Liver (tissue), 9 donors: ENCODE results near the gene BTBD9. TPM values are rescaled to one million over a fixed set of nuclear protein-coding genes. Genes with fewer than 3 reads are reported as not detected.

ENCODE experiments used
- DNase-seq: peaks from one replicate; pipeline ENCODE4 v3.0.0-alpha.2; 2017; ENCODE audit warnings: low spot score
- H3K27ac ChIP-seq, 2 donors: one replicate each; pipeline ENCODE4 v1.7.0; 2013; ENCODE audit warnings: inconsistent platforms in 2 of 2, low read length in 2 of 2, control low read depth in 1 of 2, low read depth in 1 of 2, mild to moderate bottlenecking in 1 of 2
- H3K27me3 ChIP-seq, 4 donors: one replicate each; pipeline versions ENCODE4 v1.6.1 to v1.7.0; 2013; ENCODE audit warnings: low read length in 3 of 4, inconsistent platforms in 1 of 4, mild to moderate bottlenecking in 1 of 4, moderate library complexity in 1 of 4; ENCODE audit not compliant: control insufficient read depth in 4 of 4, insufficient read depth in 4 of 4
- H3K36me3 ChIP-seq, 4 donors: one replicate each; pipeline versions ENCODE4 v1.6.1 to v1.7.0; 2013; ENCODE audit warnings: low read length in 3 of 4, mild to moderate bottlenecking in 3 of 4, low read depth in 1 of 4, moderate library complexity in 1 of 4; ENCODE audit not compliant: control insufficient read depth in 4 of 4, insufficient read depth in 3 of 4
- H3K4me1 ChIP-seq, 4 donors: one replicate each; pipeline versions ENCODE4 v1.6.1 to v1.7.0; 2013; ENCODE audit warnings: low read length in 3 of 4, mild to moderate bottlenecking in 3 of 4, moderate library complexity in 1 of 4; ENCODE audit not compliant: control insufficient read depth in 4 of 4, insufficient read depth in 4 of 4
- H3K4me3 ChIP-seq, 3 donors: one replicate each; pipeline versions ENCODE4 v1.6.1 to v1.7.0; 2013; ENCODE audit warnings: low read length in 3 of 3, control low read depth in 1 of 3, low read depth in 1 of 3, mild to moderate bottlenecking in 1 of 3
- H3K9ac ChIP-seq, 2 donors: one replicate each; pipeline ENCODE4 v1.7.0; 2013; ENCODE audit warnings: low read length in 2 of 2, mild to moderate bottlenecking in 2 of 2, moderate library complexity in 2 of 2, control low read depth in 1 of 2, low read depth in 1 of 2
- H3K9me3 ChIP-seq, 4 donors: one replicate each; pipeline versions ENCODE4 v1.6.1 to v1.7.0; 2013; ENCODE audit warnings: low read length in 3 of 4; ENCODE audit not compliant: control insufficient read depth in 4 of 4
- EGR1 ChIP-seq, 2 donors: IDR thresholded peaks; 2 replicates each; pipeline ENCODE4 v1.6.1; 2016 to 2018; ENCODE audit warnings: antibody characterized with exemption in 2 of 2, low read depth in 2 of 2
- GABPA ChIP-seq, 2 donors: IDR thresholded peaks in 1 of 2; conservative IDR thresholded peaks in 1 of 2; 2 replicates each; pipeline ENCODE4 v1.6.1; 2016; ENCODE audit warnings: antibody characterized with exemption in 2 of 2, mild to moderate bottlenecking in 1 of 2, moderate library complexity in 1 of 2
- HNF4G ChIP-seq: IDR thresholded peaks from 2 replicates; pipeline ENCODE4 v1.6.1; 2016; ENCODE audit warnings: antibody characterized with exemption
- JUND ChIP-seq, 2 donors: IDR thresholded peaks; 2 replicates each; pipeline ENCODE4 v1.6.1; 2016; ENCODE audit warnings: antibody characterized with exemption in 2 of 2
- RAD21 ChIP-seq, 2 donors: IDR thresholded peaks; 2 replicates each; pipeline ENCODE4 v1.6.1; 2016; ENCODE audit warnings: antibody characterized with exemption in 2 of 2, mild to moderate bottlenecking in 2 of 2
- RXRA ChIP-seq, 2 donors: IDR thresholded peaks; 2 replicates each; pipeline ENCODE4 v1.6.1; 2017 to 2018; ENCODE audit warnings: antibody characterized with exemption in 2 of 2, mild to moderate bottlenecking in 1 of 2
- YY1 ChIP-seq: IDR thresholded peaks from 2 replicates; pipeline ENCODE4 v1.6.1; 2016; ENCODE audit warnings: antibody characterized with exemption, mild to moderate bottlenecking
- ZBTB33 ChIP-seq: IDR thresholded peaks from 2 replicates; pipeline ENCODE4 v1.6.1; 2016; ENCODE audit warnings: antibody characterized with exemption
- WGBS: extraction: QIAGEN DNeasy Blood & Tissue Kit; methylation state at CpG from one replicate; pipeline ENCODE4 v1.1.7; 2013; 5-methylcytosine and 5-hydroxymethylcytosine counted together
- polyA plus RNA-seq, 2 donors: library from polyadenylated mRNA; stranded (reverse) in 1 of 2; unstranded in 1 of 2; fragments of 200-250 nt in 1 of 2; fragments of >200 nt in 1 of 2; fragmentation: Nextera tagmentation in 1 of 2; extraction: Ambion mirVana in 1 of 2; gene quantifications; one replicate each; pipeline versions ENCODE4 v1.2.1 to v1.2.3, GENCODE V29; 2013 to 2015
- total RNA-seq, 2 donors: library from RNA; depleted of rRNA; stranded (reverse); fragments of >200 nt; gene quantifications; one replicate each; pipeline ENCODE4 v1.2.3, GENCODE V29; 2014
- TF ChIP-seq, protein P1 (sequence below): IDR thresholded peaks from 2 replicates; pipeline ENCODE4 v1.6.1; 2016; ENCODE audit warnings: antibody characterized with exemption, mild to moderate bottlenecking
- TF ChIP-seq, protein P2 (sequence below): fragments of 150-350 bp; IDR thresholded peaks from 2 replicates; pipeline ENCODE4 v1.5.1; 2017; ENCODE audit warnings: improper control_type of control experiment, low read depth, low read length; ENCODE audit not compliant: missing input control
- TF ChIP-seq, protein P3 (sequence below): IDR thresholded peaks from 2 replicates; pipeline ENCODE4 v1.6.1; 2016; ENCODE audit warnings: antibody characterized with exemption
- donor health status: healthy.
- donor health status: healthy.
- donor health status: healthy.
- donor health status: healthy.
- donor health status: healthy.

Gene BTBD9
- total and polyA plus RNA-seq, 4 donors, result 2.0 to 12.4 (median 5.7) TPM

DNA sequence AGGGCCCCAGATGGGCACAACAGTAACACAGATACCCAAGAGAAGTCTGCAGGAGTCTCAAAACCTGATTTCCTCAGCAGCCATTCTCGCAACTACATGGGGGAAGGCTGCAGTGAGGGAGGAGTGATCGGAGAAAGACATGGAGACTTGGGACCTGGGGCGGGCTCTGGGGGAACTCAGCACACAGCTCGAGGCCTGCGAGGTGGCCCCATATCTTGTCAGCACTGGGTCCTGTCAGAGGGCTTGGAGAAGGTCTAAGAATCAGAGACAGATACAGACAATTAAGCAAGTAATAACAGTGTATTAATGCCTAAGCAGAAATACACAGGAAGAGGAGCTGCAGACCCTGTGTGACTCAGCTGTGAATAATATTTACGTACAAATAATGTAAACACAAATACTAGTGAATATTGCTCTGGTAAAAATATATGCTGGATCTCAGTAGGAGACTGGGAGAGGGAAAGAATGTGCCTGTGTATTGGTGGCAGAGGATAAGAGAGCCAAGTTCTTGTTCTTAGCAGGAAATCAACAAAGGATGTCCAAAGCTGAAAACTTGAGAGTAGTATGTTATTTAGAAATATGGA, 484.0 kb downstream of the BTBD9 start:
- Histone ChIP-seq H3K4me1 (no peaks in the 10 kb centered on the region), H3K9me3 (no peaks in the 10 kb centered on the region), H3K9ac (no peak overlapping the region), H3K36me3 (peaks cover 1 to 13% (median 6%) of the 10 kb centered on the region in 4 donors), H3K27ac (no peak overlapping the region), H3K4me3 (no peak overlapping the region), H3K27me3 (no peaks in the 10 kb centered on the region)
- no peak for DNase-seq
- 88% methylated on average over 6 of the region's 6 CpGs for WGBS
- TF ChIP-seq, protein P1, sequence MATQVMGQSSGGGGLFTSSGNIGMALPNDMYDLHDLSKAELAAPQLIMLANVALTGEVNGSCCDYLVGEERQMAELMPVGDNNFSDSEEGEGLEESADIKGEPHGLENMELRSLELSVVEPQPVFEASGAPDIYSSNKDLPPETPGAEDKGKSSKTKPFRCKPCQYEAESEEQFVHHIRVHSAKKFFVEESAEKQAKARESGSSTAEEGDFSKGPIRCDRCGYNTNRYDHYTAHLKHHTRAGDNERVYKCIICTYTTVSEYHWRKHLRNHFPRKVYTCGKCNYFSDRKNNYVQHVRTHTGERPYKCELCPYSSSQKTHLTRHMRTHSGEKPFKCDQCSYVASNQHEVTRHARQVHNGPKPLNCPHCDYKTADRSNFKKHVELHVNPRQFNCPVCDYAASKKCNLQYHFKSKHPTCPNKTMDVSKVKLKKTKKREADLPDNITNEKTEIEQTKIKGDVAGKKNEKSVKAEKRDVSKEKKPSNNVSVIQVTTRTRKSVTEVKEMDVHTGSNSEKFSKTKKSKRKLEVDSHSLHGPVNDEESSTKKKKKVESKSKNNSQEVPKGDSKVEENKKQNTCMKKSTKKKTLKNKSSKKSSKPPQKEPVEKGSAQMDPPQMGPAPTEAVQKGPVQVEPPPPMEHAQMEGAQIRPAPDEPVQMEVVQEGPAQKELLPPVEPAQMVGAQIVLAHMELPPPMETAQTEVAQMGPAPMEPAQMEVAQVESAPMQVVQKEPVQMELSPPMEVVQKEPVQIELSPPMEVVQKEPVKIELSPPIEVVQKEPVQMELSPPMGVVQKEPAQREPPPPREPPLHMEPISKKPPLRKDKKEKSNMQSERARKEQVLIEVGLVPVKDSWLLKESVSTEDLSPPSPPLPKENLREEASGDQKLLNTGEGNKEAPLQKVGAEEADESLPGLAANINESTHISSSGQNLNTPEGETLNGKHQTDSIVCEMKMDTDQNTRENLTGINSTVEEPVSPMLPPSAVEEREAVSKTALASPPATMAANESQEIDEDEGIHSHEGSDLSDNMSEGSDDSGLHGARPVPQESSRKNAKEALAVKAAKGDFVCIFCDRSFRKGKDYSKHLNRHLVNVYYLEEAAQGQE, result no peak

DNA sequence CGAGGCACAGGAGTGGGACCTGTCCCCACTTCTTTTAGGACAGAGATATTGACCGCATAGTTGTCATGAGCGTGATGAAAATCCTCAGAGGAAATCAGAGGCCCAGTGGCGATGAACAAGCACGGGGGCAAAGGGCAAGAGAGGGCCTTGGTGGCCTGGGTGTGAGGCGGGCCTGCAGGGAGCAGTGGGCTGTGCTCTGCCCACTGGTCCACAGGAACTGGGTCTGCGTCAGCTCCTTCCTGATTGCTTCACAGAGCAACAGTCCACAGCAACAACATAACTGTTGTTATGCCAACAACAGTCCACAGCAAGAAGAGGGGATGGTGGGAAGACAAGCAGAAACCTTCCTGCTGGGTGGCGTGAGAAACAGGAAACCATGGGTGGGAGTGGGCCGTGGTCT, 484.6 kb downstream of the BTBD9 start:
- DNase-seq, result peak; percentile 46
- 78% methylated on average over 9 of the region's 9 CpGs for WGBS

More for the DNA sequence above, 484.6 kb downstream of the BTBD9 start:
- Histone ChIP-seq H3K4me3 (no peak overlapping the region), H3K9me3 (no peaks in the 10 kb centered on the region), H3K4me1 (no peaks in the 10 kb centered on the region), H3K27me3 (no peaks in the 10 kb centered on the region), H3K9ac (no peak overlapping the region), H3K27ac (peak overlapping the region in 1 of 2 donors; percentile 12), H3K36me3 (peaks cover 3 to 13% (median 6%) of the 10 kb centered on the region in 4 donors)
- TF ChIP-seq, protein P2, sequence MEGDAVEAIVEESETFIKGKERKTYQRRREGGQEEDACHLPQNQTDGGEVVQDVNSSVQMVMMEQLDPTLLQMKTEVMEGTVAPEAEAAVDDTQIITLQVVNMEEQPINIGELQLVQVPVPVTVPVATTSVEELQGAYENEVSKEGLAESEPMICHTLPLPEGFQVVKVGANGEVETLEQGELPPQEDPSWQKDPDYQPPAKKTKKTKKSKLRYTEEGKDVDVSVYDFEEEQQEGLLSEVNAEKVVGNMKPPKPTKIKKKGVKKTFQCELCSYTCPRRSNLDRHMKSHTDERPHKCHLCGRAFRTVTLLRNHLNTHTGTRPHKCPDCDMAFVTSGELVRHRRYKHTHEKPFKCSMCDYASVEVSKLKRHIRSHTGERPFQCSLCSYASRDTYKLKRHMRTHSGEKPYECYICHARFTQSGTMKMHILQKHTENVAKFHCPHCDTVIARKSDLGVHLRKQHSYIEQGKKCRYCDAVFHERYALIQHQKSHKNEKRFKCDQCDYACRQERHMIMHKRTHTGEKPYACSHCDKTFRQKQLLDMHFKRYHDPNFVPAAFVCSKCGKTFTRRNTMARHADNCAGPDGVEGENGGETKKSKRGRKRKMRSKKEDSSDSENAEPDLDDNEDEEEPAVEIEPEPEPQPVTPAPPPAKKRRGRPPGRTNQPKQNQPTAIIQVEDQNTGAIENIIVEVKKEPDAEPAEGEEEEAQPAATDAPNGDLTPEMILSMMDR, result no peak
- TF ChIP-seq GABPA (IDR thresholded peaks at IDR 0.05 in 1 of 2, conservative IDR thresholded peaks at IDR 0.05 in 1 of 2) (no peak), RAD21 (IDR thresholded peaks at IDR 0.05) (no peak), HNF4G (no peak), YY1 (no peak), EGR1 (IDR thresholded peaks at IDR 0.05; ENCODE audit: low read depth in 2 of 2) (no peak), RXRA (IDR thresholded peaks at IDR 0.05) (no peak), JUND (IDR thresholded peaks at IDR 0.05) (no peak), ZBTB33 (no peak)
- TF ChIP-seq, protein P1, result no peak
- TF ChIP-seq, protein P3, sequence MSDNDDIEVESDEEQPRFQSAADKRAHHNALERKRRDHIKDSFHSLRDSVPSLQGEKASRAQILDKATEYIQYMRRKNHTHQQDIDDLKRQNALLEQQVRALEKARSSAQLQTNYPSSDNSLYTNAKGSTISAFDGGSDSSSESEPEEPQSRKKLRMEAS, result no peak
